ENCODE measurements around the gene MAP2K6.

GRCh38 chr17:69534235-69534621 lies 119.7 kb downstream of the MAP2K6 start:
- TF ChIP-seq CTCF (IDR thresholded peaks at IDR 0.05; ENCODE audit: insufficient read depth, low read depth, low read length) (no peak), EZH2 (IDR thresholded peaks at IDR 0.05; ENCODE audit: insufficient read depth, low read length) (no peak)

Measured in astrocyte (in vitro differentiated cells and primary cell).